ENCODE measurements around the gene ZNF215. TPM values are rescaled to one million over a fixed set of nuclear protein-coding genes. Genes with fewer than 3 reads are reported as not detected.
"Not testable (repeated sequence)": the region's sequence is repeated elsewhere in the genome, so short reads cannot be mapped to it uniquely, and the experiment has no call there.

Gene ZNF215
- total RNA-seq, 4 donors from 2014 or later = 0.36 to 2.9 (median 1.7) TPM

DNA sequence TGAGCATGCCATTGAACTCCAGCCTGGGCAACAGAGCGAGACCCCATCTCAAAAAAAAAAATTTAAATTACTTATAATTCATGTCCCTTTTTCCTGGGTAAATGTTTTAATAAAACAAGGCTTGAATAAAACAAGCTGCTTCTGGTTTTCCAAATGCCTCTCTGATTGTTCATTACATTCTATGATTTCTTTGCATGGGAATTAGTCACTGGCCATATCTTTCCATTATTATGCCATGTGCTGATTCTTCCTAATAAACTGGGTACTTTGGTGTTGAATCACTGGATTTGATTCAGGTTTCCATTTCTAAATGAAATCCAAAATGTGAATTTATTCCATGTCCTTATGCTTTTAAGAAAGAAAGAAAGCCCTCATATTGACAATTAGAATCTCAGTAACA is 42.6 kb downstream of the ZNF215 start:
- ATAC-seq (ENCODE audit: low FRiP score) (no peak), DNase-seq (ENCODE audit: low spot score) (no peak)
- TF ChIP-seq, protein P1, sequence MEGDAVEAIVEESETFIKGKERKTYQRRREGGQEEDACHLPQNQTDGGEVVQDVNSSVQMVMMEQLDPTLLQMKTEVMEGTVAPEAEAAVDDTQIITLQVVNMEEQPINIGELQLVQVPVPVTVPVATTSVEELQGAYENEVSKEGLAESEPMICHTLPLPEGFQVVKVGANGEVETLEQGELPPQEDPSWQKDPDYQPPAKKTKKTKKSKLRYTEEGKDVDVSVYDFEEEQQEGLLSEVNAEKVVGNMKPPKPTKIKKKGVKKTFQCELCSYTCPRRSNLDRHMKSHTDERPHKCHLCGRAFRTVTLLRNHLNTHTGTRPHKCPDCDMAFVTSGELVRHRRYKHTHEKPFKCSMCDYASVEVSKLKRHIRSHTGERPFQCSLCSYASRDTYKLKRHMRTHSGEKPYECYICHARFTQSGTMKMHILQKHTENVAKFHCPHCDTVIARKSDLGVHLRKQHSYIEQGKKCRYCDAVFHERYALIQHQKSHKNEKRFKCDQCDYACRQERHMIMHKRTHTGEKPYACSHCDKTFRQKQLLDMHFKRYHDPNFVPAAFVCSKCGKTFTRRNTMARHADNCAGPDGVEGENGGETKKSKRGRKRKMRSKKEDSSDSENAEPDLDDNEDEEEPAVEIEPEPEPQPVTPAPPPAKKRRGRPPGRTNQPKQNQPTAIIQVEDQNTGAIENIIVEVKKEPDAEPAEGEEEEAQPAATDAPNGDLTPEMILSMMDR (IDR thresholded peaks at IDR 0.05) = no peak

DNA sequence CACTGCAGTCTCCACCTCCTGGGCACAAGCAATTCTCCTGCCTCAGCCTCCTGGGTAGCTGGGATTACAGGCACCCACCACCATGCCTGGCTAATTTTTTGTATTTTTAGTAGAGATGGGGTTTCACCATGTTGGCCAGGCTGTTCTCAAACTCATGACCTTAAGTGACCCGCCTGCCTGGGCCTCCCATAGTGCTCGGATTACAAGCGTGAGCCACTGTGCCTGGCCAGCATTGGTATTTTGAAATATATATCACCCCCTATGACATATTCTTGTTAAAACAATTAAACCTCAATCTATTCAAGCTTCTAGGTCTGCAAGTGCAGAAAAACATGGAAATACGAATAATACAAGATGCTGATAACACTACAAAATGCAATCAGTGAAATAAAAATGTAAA is 43.6 kb downstream of the ZNF215 start:
- not testable (repeated sequence) for DNase-seq (ENCODE audit: low spot score); ATAC-seq (ENCODE audit: low FRiP score)

DNA sequence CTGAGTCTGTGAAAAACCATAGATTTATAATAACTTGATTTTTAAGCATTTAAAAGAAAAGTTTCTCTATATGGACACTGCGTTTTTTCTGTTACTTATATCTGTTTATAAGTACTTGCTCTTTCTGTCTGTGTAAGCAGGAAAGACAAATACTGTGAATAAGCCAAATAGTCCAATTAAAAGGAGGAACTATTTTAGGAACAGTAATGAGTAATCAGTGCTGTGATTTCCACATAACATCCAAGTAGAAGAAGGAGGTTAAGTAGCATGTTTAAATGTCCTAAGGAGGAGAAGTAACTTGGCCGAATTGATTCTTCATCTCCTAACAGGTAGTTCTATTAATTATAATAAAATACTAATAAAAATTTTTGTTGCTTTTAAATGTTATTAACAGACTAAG is 53.1 kb downstream of the ZNF215 start:
- ATAC-seq (ENCODE audit: low FRiP score) = no peak
- DNase-seq (ENCODE audit: low spot score) = no peak
- TF ChIP-seq, protein P1 (IDR thresholded peaks at IDR 0.05) = no peak

DNA sequence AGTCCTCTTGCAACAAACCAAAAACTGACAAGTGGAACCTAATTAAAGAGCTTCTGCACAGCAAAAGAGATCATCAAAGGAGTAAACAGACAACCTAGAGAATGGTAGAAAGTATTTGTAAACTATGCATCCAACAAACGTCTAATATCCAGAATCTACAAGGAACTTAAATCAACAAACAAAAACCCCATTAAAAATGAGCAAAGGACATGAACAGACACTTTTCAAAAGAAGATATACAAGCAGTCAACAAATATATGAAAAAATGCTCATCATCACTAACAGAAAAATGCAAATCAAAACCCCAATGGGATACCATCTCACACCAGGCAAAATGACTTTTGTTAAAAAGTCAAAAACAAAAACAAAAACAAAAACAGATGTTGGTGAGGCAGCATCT is 60.3 kb downstream of the ZNF215 start:
- ATAC-seq (ENCODE audit: low FRiP score) = no peak

DNA sequence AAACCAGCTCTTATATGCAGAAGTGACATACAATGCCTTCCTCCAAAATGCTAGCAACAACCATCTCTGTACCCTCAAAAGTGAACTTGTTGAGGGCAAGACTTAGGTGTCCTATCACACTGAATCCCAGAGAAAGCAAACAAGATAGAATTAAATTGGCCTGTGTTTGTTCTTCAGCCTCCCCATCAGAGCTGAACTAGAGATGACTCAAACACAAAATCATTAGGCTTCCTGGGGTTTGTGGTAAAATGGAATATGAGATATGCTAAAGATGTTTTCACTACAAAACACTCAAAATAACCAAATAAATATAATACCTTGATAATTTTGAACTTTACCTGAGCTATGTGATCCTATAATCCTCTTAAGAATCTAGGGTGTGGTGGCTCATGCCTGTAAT is 62.3 kb downstream of the ZNF215 start:
- ATAC-seq (ENCODE audit: low FRiP score) = no peak
- TF ChIP-seq, protein P1 (IDR thresholded peaks at IDR 0.05) = no peak
- no peak for DNase-seq (ENCODE audit: low spot score)

More for the DNA sequence above, 60.3 kb downstream of the ZNF215 start:
- no peak for DNase-seq (ENCODE audit: low spot score)
- TF ChIP-seq, protein P1 (IDR thresholded peaks at IDR 0.05) = no peak

DNA sequence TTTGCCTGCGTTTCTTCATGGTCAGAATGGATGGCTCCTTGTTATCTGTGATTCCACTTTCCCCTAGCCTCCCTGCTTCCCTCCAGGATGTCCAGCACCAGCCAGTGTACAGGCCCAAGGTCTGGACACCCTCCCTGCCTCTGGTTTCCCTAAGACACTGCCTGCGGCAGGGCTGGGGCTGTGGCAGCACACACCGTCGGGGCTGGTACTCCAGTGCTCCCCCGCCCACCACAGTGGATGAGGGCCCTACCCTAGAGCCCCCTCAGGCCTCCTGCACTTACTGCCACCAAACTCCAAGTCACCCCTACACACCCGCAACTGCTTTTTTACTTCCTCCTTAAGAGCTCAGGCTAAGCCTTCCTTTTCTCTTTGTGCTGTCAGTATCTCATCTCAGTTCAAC is 65.0 kb downstream of the ZNF215 start:
- ATAC-seq (ENCODE audit: low FRiP score) (no peak), DNase-seq (ENCODE audit: low spot score) (no peak)
- TF ChIP-seq, protein P1 (IDR thresholded peaks at IDR 0.05) = no peak

- TF ChIP-seq, protein P1 (IDR thresholded peaks at IDR 0.05) = no peak
- no peak for DNase-seq (ENCODE audit: low spot score)
- no peak for ATAC-seq (ENCODE audit: low FRiP score)
These were observed 65.8 kb downstream of the ZNF215 start for GRCh38 chr11:6992026-6992425.
